T-helper 2 cell treated with Interferon-gamma antibody and Interleukin-4, amounts not matched to agents 100 ng/mL and 5 ng/mL, for 36 hours (primary cell): Measurements from ENCODE around the gene GLB1L3. TPM values are rescaled to one million over a fixed set of nuclear protein-coding genes. Genes with fewer than 3 reads are reported as not detected.
"Not testable (repeated sequence)": the region's sequence is repeated elsewhere in the genome, so short reads cannot be mapped to it uniquely, and the experiment has no call there.

ENCODE experiments used
- intact Hi-C: fragments of 100-400 bp; cut with micrococcal nuclease; formaldehyde crosslinking; loops from one replicate; pipeline ENCODE4 v1.15.1; 2023
- total RNA-seq: library from RNA; stranded (reverse); gene quantifications from 2 replicates; pipeline ENCODE4 v1.2.3, GENCODE V29; 2022

The GLB1L3 gene
- total RNA-seq, 1 donor from 2014 or later = 10.3 TPM

DNA sequence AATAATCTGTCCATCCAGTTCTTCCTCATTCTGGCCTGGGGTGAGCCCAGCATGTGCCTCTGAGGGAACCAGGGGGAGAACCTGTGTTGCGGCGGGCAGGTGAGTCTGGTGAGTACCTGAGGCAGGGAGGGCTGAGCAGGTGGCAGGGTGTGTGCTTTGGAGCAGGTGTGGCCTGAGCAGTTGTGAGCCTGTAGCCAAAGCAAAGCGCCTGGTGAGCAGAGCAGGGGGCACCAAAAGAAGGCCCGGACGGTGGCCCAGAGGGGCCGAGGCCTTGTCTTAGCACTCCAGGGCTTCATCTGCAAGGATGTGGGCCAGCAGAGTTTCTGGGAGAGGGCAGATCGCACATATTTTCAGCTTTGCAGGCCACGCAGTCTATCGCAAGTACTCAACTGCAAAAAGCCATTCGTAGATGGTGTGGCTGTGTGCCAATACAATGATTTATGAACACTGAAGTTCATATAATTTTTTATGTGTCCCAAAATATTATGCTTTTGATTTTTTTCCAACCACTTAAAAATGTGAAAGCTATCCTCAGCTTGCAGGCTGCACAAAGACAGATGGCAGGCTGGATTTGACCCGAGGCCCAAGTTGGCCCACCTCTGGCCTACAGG, 64.3 kb downstream of the GLB1L3 start:
- intact Hi-C loops = no loop called here

- intact Hi-C loops = no loop called here
Observed at GRCh38 chr11:134341805-134342571, 65.8 kb downstream of the GLB1L3 start.

DNA sequence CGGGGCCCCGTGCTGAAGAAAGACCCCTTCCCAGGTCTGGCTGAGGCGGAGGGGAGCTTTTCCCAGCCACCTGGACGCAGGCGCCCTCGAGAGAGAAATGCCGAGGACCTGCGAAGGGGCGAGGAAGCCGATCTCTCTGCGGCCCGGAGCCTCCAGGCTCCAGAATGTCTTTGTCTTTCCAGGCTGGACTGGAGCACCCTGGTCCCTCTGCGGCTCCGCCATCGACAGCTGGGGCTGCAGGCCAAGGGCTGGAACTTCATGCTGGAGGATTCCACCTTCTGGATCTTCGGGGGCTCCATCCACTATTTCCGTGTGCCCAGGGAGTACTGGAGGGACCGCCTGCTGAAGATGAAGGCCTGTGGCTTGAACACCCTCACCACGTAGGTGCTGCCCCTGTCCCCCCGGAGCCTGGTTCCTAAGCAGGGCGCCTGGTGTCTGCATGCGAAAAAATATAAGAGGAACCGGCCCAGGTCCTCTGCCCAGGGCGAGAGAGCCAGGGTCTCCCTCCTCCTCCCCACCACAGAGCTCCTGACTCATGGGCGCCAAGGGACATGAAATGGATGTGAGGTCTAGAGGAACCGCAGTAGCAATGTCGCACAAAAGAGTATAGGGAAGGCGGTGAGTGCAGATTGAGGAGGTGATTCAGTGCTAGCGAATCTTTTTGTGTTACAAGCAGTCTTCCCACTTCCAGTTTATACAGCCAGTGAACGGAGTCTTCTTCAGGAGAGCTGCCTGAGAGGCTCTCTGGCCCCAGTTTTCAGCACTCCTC, 66.6 kb downstream of the GLB1L3 start:
- intact Hi-C loops = no loop called here

DNA sequence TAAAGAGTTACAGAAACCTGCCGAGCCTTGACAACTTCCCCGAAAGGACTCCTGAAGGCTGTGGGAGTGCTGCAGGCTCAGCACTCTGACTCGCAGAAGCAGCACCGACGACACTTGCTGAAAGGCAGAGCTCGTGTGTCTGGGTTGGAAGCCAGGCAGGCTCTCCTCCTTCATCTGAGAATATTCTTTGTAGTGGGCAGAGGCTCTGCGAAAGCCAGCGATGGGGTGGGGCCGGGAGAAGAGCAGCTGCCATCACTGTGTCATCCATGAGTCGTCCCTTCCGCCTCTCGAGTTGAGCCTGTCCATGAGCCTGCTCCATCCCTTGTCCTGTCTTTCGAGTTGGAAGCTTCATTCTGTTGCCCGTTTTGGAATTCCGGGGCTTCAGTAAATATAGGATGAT, 67.5 kb downstream of the GLB1L3 start:
- intact Hi-C loops = no loop called here

- intact Hi-C loops = not testable (repeated sequence)
Observed at GRCh38 chr11:134344497-134345236, 68.5 kb downstream of the GLB1L3 start.

- intact Hi-C loops = no loop called here
Observed at GRCh38 chr11:134345237-134345550, 69.0 kb downstream of the GLB1L3 start.

DNA sequence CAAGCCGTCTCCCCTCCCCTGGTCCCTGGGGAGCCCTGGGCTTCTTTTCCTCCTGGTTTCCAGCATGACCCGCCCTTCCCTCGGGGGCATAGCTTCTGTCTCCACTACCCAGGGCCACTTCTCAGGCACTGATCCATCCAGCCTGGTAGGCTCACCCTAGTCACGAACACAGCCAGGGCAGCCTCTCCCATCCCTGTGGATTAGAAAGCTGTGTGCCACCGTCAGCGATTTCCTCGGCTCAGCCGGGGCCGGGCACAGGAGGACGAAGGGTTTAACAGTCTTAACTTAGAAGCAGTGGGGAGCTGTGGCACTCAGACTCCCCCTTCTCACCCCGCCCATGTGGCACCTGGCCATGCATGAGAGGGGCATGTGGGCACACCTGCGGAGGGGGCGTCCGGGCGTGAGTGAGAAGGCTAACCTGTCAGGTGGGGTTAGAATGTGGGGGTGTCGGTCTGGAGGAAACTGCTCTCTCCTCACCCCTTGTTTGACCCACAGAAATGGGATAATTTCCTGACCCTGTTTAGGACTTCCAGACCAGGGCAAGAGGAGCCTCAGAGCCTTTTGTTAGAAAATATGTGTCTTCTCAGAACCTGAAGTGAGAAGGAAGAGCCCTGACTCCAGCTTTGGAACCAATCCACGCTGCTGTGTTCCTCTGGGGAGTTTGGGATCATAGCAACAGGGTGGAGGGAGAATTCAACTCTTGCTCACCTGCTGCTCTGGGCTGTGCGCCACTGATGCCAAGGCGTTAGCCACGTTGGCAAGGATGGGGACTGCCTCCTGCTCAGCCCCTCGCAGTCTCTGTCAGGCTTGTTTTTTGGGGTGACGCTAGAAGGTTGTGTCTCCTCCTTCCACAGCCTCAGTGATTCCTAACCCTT, 70.2 kb downstream of the GLB1L3 start:
- intact Hi-C loops = no loop called here

GRCh38 chr11:134346976-134347350, 70.8 kb downstream of the GLB1L3 start:
- intact Hi-C loops = no loop called here

- intact Hi-C loops = no loop called here
Observed at GRCh38 chr11:134347441-134347840, 71.3 kb downstream of the GLB1L3 start.

DNA sequence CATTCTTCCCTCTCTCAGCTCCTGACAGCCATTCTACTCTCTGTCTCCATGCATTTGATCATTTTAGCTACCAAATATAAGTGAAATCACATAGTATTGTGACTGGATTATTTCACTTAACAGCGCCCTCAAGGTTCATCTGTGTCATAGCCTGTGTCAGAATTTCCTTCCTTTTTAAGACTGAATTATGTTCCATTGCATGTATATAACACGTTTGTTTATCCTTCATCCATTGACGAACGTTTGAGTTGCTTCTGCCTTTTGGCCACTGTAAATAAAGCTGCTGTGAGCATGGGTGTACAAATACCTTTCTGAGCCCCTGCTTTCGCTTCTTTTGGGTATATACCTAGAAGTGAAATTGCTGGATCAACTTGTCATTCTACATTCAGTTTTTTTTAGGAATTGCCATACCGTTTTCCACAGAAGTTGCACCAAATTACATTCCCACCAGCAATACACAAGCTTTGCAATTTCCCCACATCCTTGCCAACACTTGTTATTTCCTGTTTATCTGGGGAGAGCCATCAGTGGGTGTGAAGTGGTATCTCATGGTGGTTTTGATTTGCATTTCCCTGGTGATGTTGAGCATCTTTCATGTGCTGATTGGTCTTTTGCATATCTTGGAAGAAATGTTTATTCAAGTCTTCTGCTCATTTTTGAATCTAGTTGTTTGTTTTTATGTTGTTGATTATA, 73.1 kb downstream of the GLB1L3 start:
- intact Hi-C loops = no loop called here

GRCh38 chr11:134349802-134350355, 73.7 kb downstream of the GLB1L3 start:
- intact Hi-C loops = no loop called here

- intact Hi-C loops = no loop called here
Observed at GRCh38 chr11:134350381-134350780, 74.2 kb downstream of the GLB1L3 start.

DNA sequence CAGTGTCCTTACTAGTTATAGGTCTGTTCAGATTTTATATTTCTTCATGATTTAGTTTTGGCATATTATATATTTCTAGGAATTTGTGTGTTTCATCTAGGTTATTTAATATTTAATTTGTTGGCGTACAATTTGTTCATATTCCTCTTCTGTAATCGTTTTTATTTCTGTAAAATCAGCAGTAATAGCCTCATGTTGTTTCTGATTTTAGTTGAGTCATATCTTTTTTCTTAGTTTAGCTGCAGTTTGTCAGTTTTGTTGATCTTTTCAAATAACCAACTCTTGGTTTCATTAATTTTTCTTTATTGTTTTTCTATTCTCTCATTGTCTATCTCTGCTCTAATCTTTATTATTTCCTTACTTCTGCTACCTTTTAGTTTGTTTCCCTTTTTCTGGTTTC, 75.9 kb downstream of the GLB1L3 start:
- intact Hi-C loops = no loop called here

- intact Hi-C loops = no loop called here
Observed at GRCh38 chr11:134355136-134355535, 79.0 kb downstream of the GLB1L3 start.

DNA sequence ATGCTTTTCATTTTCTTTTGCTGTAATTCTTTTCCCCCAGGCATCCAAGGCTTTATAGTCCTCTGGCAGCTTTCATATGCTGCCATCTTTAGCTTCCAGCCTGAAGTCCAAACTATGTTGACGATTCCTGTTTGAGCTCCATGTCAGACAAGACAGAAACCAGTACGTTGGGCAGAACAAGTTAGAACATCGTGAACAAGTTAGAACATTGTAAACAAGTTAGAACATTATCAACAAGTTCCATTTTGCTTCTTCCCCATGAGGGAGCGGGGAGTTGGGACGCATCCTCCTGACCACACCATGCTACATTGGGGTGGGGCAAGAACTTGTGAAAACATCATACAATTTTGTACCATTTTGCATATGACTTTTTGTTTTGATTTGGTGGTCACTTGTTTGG, 79.5 kb downstream of the GLB1L3 start:
- intact Hi-C loops = no loop called here

DNA sequence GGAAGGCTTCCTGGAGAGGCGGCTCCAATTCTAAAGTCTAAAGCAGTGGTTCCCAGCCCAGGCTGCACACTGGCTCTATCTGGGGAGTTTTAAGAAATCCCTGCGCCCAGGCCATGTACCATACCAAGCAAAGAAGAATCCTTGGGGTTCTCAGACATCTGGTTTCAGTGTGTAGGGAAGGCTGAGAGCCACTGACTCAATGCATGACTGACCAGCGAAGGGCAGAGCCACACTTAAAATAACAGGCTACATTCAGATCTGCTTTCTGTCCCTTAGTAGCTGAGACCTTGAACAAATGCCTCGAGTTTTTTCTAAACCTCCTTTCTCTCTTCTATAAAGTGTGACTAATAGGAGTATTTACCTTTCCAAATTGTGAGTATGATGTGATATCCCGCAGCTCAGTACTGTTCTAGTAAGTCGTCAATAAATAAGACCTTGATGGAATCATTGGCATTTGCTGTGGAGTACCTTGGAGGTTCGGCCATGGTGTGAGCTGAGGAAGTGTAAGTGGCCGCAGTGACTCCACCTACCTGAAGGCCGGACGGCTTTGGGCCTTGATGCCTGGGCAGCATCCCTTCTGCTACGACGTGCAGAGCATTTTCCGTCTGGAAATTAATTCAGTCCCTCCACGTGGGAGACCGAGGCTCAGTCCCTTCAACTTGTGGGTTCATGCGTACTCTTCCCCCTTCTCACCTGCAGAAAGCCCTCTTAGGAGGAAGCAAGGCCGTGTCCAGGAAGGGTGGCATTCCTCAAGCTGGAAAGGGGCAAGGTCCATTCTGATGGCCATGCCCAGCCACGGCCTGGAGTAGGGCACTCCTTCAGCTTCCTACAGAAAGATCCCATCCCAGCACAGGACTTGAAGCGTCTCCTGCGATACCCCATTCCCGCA, 80.7 kb downstream of the GLB1L3 start:
- intact Hi-C loops = no loop called here

DNA sequence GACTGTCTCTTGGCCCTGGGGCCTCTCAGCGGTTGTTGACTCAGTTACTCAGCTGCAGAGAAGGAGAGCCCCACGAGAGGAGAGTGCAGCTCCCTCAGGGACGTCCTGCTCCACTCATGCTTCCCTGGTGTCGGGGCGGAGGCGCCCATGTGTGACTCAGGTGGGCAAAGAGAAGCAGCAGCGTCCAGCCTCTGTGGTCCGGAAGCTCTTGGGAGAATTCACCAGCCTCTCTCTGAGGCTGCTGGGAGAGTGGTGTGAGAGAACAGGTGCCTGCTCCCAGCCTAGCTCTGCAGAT, 81.3 kb downstream of the GLB1L3 start:
- intact Hi-C loops = no loop called here

GRCh38 chr11:134358165-134358855, 82.1 kb downstream of the GLB1L3 start:
- intact Hi-C loops = no loop called here
